ENCODE results near the gene PRKCE. TPM values are rescaled to one million over a fixed set of nuclear protein-coding genes. Genes with fewer than 3 reads are reported as not detected.
A peak's percentile ranks its signal among the peaks of the same experiment; 100 is the strongest.
"Not testable (repeated sequence)": the region's sequence is repeated elsewhere in the genome, so short reads cannot be mapped to it uniquely, and the experiment has no call there.

PRKCE gene
- total RNA-seq, 1 donor from 2014 or later = 15.7 TPM

DNA sequence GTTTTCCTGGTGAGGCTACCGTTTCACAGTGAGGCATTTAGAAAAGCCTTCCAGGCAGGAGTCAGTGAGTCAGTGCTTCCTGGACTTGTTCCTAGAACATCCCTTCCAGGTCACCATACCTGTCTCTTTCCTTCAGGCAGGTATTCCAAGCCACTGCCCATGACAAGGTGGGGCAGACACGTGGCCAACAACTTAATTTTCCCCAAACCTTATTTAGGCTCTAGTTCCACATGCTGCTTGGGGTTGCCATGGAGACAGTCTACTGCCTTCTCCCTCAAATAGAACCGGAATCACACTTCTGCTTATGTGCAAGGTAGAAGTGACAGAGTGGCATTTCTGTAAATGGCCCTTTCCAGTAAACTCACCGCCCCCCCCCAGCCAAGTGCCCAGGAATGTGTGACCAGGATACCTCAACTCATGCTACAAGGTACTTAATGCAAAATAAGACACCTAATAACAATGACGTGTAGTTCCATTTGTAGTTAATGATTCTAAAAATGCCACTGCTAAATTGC is 258.3 kb downstream of the PRKCE start:
- no peak for DNase-seq

DNA sequence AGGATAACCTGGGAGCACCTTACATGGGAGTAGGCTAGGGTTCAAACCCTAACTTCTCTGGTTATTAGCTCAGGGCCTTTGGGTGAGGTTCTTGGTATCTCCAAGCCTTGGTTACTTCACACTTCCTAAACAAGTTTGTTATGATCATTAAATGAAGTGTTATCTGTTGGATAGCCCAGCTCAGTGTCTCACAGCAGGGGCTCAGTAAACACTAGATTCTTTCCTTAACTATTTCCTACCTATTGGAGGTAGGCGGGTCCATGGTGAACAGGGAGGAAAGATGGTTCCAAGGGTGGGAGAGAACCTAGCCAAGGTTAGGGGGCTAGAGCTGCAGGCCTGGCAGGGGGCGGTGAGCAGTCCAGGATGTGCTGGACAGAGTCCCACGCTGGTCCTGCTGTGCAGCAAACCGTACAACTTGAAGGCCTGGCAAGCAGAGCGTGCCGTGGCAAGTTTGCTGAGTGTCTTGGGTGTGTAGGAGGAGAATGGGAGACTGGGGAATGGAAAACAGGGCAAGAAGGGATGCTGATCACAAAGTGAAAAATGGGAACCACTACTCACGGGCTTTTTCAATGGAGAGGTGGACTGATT is 259.1 kb downstream of the PRKCE start:
- no peak for DNase-seq

DNA sequence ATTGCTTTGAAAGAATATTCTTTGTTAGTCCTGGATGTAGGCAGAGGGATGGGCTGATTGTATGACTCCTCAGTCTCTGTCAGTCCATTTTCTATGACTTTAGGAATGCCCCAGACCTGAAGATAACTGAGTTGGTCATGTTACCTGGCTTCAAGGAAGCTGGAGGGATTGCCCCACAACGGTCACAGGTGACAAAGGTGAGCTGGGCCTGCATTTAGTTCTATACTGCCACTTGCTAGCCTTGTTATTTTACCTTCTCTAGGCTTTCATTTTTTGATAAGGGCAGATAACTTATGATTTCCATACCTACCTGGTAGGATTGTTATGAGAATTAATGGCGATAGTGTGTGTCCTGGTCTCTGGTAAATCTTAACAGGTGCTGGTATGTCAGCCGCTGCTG is 260.1 kb downstream of the PRKCE start:
- DNase-seq = no peak

DNA sequence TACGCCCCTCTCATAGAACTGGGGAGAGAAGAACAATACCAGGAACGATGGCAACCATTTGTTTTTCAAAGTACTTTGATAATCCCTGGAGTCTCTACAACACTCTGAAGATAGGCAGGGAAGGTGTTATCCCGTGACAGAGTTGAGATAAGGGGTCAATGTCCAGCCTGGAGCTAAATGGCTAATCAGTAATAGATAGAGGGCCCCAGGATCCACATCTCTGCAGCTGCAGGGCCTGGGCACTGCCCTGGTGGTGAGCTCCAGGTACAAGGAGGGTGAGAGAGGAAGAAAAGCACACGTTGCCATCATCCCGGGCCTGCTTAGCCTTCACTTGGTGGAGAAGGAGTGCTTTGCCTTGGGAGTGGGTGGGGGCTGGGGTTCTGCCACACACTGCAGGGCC is 260.6 kb downstream of the PRKCE start:
- DNase-seq = no peak

DNA sequence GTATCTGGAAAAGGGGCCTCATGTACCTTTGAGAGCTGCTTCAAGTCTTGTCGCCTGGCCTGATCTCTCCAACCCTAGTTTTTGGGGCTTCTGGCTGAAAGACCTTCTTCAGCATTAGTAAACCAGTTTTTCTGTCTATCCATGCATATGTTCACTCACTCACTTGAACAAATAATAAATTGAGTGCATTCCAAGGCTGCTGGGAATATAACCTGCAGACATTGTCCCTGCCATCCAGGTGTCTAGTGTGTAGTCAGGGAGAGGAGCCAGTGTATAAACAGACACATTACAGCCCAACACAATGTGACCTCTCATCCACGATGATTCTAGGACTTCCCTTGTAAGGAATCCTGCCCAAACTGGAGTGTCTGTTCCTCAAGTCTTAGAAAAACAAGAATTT is 262.1 kb downstream of the PRKCE start:
- no peak for DNase-seq

- DNase-seq = no peak
These were observed 264.0 kb downstream of the PRKCE start for GRCh38 chr2:45915523-45915922.

- DNase-seq = not testable (repeated sequence)
These were observed 266.2 kb downstream of the PRKCE start for GRCh38 chr2:45917561-45918176.

GRCh38 chr2:45918463-45919159 is 267.1 kb downstream of the PRKCE start:
- DNase-seq = peak; percentile 65

GRCh38 chr2:45919160-45919650 is 267.7 kb downstream of the PRKCE start:
- DNase-seq = peak; percentile 64

DNA sequence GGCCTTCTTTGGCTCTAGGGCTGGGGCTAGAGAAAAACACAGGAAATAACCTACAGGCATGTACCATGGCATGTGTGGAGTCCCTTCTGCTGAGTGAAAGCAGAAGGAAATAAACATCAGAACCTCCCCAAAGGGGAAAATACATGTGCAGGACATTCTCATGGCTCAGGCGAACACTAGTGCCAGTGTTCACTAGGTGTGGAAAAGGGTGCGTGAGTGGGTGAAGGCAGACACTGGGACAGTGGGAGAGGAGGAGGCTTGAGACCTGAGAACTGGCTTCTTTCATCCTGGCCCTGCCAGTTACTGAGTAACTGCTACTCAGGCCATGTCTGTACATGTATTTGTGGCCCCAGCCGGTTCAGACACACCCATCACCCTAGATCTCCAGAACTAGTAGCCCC is 268.2 kb downstream of the PRKCE start:
- DNase-seq = no peak

DNA sequence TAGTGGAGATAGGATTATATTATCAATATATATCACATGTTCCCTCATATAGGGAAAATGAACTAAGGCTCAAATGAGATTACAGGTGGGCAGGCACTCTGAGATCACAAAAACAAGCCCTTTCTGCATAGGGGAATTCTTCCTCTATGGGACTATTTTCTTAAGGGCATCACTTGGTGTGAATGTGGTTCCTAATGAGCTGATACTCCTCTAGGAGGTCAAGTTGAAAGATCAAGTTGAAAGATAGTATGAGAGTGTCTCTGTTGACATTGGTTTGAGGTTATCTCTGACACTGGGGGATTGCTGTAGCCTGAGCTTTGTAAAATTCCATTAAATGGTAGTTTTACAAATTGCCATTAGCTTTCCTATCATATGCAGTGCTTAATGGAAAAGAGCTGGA is 270.4 kb downstream of the PRKCE start:
- DNase-seq = no peak

GRCh38 chr2:45922577-45922988 is 271.1 kb downstream of the PRKCE start:
- peak; percentile 90 for DNase-seq

GRCh38 chr2:45923701-45924100 is 272.2 kb downstream of the PRKCE start:
- DNase-seq = no peak

- no peak for DNase-seq
These were observed 273.6 kb downstream of the PRKCE start for GRCh38 chr2:45925026-45925425.

GRCh38 chr2:45925636-45926366 is 274.3 kb downstream of the PRKCE start:
- DNase-seq = no peak

DNA sequence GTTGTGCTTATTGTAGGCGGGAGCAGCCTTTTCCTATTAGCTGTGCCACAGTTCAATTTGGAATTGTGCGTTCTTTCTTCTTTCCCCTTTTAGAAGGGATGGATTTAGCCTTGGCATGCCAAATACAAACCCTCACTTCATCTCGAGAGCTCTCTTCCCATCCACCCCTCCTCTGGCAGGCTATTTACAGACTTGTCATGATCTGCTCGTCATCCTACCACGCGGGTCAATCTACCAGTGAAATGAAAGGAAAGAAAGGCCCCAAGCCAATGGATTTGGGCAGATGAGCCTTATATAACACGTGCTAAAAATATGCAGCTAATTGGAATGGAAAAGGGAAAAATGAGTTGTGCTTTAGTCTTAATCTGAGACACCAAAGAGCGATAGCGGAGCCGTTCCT is 277.5 kb downstream of the PRKCE start:
- peak; percentile 71 for DNase-seq

GRCh38 chr2:45929674-45930395 is 278.4 kb downstream of the PRKCE start:
- no peak for DNase-seq

- no peak for DNase-seq
These were observed 278.9 kb downstream of the PRKCE start for GRCh38 chr2:45930396-45930792.

GRCh38 chr2:45932278-45932975 is 281.0 kb downstream of the PRKCE start:
- DNase-seq = no peak

GRCh38 chr2:45935791-45936622 is 284.5 kb downstream of the PRKCE start:
- peak; percentile 93 for DNase-seq

Measured in tongue (tissue), 2 donors.